C4-2B (cell line): ENCODE data around the gene TBC1D22A.

Experiments
- ZFX ChIP-seq: fragments of 450-650 bp; IDR thresholded peaks from 2 replicates; pipeline ENCODE4 v1.6.1; 2017
- TF ChIP-seq, protein P1 (sequence below): fragments of 450-650 bp; conservative IDR thresholded peaks from 2 replicates; pipeline ENCODE4 v1.5.1; 2017; ENCODE audit warnings: mild to moderate bottlenecking

DNA sequence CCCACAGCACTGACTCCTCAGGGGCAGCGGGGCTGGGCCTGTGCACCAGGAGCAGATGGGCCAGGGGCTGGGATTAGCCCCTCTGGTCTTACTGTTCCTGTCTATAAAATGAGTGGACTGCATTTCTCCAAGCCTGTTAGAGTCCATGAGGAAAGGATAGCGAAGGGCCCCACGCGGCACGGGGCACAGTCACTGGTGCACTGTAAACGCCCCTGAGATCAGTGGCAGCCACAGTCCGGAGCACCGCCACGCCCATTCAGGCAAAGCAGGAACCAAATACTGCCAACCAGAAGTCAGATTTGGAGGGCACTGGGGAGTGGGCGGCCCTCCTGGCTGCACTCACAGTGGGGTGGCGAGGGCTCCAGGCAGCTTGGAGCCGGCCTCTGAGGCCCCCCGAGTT is 387.5 kb downstream of the TBC1D22A start:
- TF ChIP-seq, protein P1, sequence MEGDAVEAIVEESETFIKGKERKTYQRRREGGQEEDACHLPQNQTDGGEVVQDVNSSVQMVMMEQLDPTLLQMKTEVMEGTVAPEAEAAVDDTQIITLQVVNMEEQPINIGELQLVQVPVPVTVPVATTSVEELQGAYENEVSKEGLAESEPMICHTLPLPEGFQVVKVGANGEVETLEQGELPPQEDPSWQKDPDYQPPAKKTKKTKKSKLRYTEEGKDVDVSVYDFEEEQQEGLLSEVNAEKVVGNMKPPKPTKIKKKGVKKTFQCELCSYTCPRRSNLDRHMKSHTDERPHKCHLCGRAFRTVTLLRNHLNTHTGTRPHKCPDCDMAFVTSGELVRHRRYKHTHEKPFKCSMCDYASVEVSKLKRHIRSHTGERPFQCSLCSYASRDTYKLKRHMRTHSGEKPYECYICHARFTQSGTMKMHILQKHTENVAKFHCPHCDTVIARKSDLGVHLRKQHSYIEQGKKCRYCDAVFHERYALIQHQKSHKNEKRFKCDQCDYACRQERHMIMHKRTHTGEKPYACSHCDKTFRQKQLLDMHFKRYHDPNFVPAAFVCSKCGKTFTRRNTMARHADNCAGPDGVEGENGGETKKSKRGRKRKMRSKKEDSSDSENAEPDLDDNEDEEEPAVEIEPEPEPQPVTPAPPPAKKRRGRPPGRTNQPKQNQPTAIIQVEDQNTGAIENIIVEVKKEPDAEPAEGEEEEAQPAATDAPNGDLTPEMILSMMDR, result no peak
- TF ChIP-seq ZFX, result no peak
